AG04449 (cell line): ENCODE results near the gene PDE8B.

ENCODE experiments used
- CTCF ChIA-PET: fragments of 350-600 bp; formaldehyde crosslinking; extraction: SDS; loops from one replicate; lab custom pipeline; 2021; ENCODE audit warnings: antibody characterized with exemption; lab: Yijun Ruan, JAX
- POLR2A ChIA-PET: fragments of 400-600, 350-600 bp; formaldehyde crosslinking; extraction: SDS; loops from one replicate; lab custom pipeline; 2020; ENCODE audit warnings: antibody characterized with exemption, inconsistent platforms; lab: Yijun Ruan, JAX
- DNase-seq: peaks from one replicate; pipeline ENCODE4 v3.0.0-alpha.2; 2010; ENCODE audit warnings: low read depth, low spot score
- H3K4me3 ChIP-seq: 2 replicates; pipeline ENCODE4 v1.5.1; 2011; ENCODE audit warnings: low read depth, mild to moderate bottlenecking, control low read depth, low read length
- CTCF ChIP-seq: IDR thresholded peaks from one replicate; pipeline ENCODE4 v1.5.1; 2011; ENCODE audit warnings: mild to moderate bottlenecking, moderate library complexity, low read length, control low read depth, inconsistent platforms; ENCODE audit not compliant: insufficient read depth; ENCODE audit errors: missing control alignments

PDE8B gene

DNA sequence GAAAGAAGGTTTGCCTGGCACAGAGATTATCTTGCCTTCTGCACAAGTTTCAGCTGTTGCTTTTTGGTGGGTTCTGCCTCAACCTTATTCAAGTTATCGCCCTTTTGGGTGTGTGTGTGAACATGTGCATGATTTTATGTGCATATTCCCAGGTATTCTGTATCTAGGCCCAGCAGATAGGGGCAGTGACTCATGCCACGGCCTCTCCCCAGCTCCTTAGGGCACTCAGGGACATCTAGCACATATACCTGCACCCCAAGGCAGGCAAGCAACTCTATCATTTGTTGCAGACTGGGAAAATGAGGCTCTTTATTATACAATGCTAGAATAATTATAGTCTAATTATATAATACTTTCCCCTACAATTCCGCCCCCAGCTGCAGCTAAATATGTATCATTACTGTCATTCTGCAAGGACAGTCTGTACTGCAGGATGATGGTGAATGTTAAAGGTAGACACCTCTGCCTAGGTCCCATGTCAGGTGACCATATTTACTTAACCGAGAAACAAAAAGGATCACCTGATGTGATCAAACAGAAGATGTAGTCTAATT, 128.9 kb downstream of the PDE8B start:
- H3K4me3 ChIP-seq, result no peak overlapping the region
- ChIA-PET POLR2A (no interaction called here), CTCF (interaction anchor here (1.5 kb wide), 1 partner anchor 153 kb away, joined by 5 read pairs; no protein-coding TSS in a partner anchor)
- no peak for DNase-seq
- no peak for TF ChIP-seq CTCF

DNA sequence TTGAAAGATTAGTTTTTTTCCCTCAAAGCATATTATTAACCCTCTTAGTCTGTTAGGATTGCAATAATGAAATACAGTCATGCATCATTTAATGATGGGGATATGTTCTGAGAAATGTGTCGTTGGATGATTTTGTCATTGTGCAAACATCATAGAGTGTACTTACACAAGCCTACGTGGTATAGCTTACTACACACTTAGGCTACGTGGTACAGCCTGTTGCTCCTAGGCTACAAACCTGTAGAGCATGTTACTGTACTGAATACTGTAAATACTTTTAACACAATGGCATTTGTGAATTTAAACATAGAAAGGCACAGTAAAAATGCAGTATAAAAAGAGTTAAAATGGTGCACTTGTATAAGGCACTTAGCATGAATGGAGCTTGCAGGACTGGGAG, 132.7 kb downstream of the PDE8B start:
- POLR2A ChIA-PET, result no interaction called here
- no peak overlapping the region for H3K4me3 ChIP-seq
- DNase-seq, result no peak
- no peak for TF ChIP-seq CTCF
- CTCF ChIA-PET, result interaction anchor here (1.1 kb wide), 1 partner anchor 9 kb away, joined by 3 read pairs; no protein-coding TSS in a partner anchor

DNA sequence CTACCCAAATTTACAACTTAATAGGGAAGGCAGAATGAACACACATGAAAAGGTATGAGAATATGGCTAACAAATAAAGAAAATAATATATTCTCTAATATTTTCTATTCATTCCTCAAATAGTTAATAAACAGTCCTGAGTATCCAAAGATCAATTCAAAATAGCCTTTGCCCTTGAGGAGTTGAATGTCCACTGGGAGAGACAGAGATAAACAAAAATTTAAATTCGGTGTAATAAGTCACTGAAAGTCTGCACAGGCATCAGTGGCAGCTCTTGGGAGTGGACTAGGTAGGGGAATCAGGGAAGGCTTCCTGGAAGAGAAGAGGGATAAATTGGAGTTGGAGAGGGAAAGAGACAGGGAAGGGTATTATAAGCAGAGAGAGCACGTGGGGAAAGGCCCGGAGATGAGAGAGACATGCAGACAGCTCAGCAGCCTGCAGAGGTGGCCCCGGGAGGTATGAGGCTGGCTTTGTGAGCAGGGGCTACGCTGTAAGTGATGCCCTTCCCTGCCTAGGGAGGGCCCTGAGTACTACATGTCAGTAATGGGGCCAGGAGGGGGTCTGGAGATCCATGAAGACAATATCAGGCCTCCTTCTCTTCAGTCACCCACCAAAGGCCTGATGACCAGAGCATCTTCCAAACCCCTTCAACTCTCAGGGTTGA, 137.1 kb downstream of the PDE8B start:
- CTCF ChIA-PET, result no interaction called here
- POLR2A ChIA-PET, result no interaction called here
- TF ChIP-seq CTCF, result no peak
- DNase-seq, result no peak
- no peak overlapping the region for H3K4me3 ChIP-seq

DNA sequence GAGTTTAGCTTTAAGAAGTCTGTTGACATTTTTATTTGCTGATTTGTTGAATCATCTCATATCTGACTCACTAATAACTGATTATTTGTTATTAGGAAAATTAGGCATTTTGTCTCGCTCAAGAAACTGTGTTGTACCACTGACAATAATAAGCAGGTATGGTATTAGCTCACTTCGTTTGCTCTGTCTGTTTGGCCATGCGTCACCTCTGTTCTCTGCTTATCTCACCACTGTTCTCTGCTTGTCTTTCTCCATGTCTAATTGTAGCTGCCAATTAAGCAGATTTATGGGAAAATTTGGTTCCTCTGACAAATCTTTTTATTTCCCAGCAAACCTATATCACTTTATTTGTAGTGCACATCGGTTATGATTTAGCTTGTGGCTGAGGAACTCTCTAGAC, 142.8 kb downstream of the PDE8B start:
- ChIA-PET POLR2A (no interaction called here), CTCF (interaction anchor here (1.1 kb wide), 1 partner anchor 19 kb away, joined by 3 read pairs; no protein-coding TSS in a partner anchor)
- DNase-seq, result no peak

GRCh38 chr5:77354454-77354853, 144.0 kb downstream of the PDE8B start:
- H3K4me3 ChIP-seq, result no peak overlapping the region
- no peak for TF ChIP-seq CTCF
- CTCF ChIA-PET, result no interaction called here
- POLR2A ChIA-PET, result interaction anchor here (0.5 kb wide), 1 partner anchor 63 kb away, joined by 3 read pairs; no protein-coding TSS in a partner anchor
- DNase-seq, result no peak

More for the DNA sequence above, 142.8 kb downstream of the PDE8B start:
- TF ChIP-seq CTCF, result no peak
- H3K4me3 ChIP-seq, result no peak overlapping the region

DNA sequence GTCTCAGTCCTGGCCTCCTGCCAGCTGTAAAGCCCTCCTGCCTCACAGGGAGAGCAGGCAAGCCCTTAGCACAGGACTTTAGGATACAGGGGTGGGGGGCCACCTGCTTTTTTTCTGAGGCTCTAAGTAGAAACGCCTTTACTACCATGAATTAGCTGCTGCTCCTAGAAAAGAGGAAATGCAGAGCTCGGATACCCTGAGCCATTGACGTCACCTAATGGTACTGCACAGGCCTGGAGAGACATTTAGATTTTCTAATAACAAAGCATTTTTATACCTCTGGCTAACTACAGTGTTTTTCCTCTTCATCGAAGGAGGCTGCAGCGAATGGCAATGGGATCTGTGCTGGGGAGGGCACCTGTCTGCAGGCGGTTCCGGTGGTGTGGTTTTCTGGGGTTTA, 144.6 kb downstream of the PDE8B start:
- TF ChIP-seq CTCF, result no peak
- CTCF ChIA-PET, result no interaction called here

More for the DNA sequence above, 144.6 kb downstream of the PDE8B start:
- POLR2A ChIA-PET, result no interaction called here
- no peak for DNase-seq
- H3K4me3 ChIP-seq, result no peak overlapping the region
